Immature natural killer cell (primary cell): Measurements from ENCODE around the gene PGAM2. TPM values are rescaled to one million over a fixed set of nuclear protein-coding genes. Genes with fewer than 3 reads are reported as not detected.

Source experiments
- DNase-seq, 3 donors: peaks; one replicate each; pipeline ENCODE4 v3.0.0; 2022; ENCODE audit warnings: mixed read lengths in 1 of 3
- H3K27ac Mint-ChIP-seq, 6 donors: one replicate each; pipeline ENCODE4 v1.8.0; 2020; ENCODE audit warnings: mixed read lengths in 6 of 6, mild to moderate bottlenecking in 5 of 6, inconsistent platforms in 4 of 6, moderate library complexity in 3 of 6
- H3K27me3 Mint-ChIP-seq, 3 donors: one replicate each; pipeline ENCODE4 v1.8.0; 2020 to 2021; ENCODE audit warnings: low read depth in 3 of 3, mild to moderate bottlenecking in 3 of 3, mixed read lengths in 3 of 3, moderate library complexity in 3 of 3, inconsistent platforms in 1 of 3
- H3K36me3 Mint-ChIP-seq, 3 donors: one replicate each; pipeline ENCODE4 v1.8.0; 2020; ENCODE audit warnings: mixed read lengths in 3 of 3, inconsistent platforms in 2 of 3, mild to moderate bottlenecking in 2 of 3
- H3K4me1 Mint-ChIP-seq, 2 donors: one replicate each; pipeline ENCODE4 v1.8.0; 2020; ENCODE audit warnings: inconsistent platforms in 2 of 2, mild to moderate bottlenecking in 2 of 2, mixed read lengths in 2 of 2, moderate library complexity in 1 of 2
- H3K4me3 Mint-ChIP-seq, 5 donors: one replicate each; pipeline ENCODE4 v1.8.0; 2020; ENCODE audit warnings: mild to moderate bottlenecking in 5 of 5, mixed read lengths in 5 of 5, inconsistent platforms in 3 of 5, moderate library complexity in 3 of 5
- H3K9me3 Mint-ChIP-seq, 6 donors: one replicate each; pipeline ENCODE4 v1.8.0; 2020; ENCODE audit warnings: mild to moderate bottlenecking in 6 of 6, mixed read lengths in 6 of 6, inconsistent platforms in 4 of 6, moderate library complexity in 3 of 6
- polyA plus RNA-seq, 3 donors: library from polyadenylated mRNA; unstranded; fragments of 300-500 nt; fragmentation: Illumina TruSeq; gene quantifications; one replicate each; pipeline ENCODE4 v1.2.3, GENCODE V29; 2021

PGAM2 gene
- polyA plus RNA-seq, 3 donors from 2014 or later = not detected

- Mint-ChIP-seq H3K27me3 (peaks cover 0 to 11% (median 4%) of the 10 kb centered on the region in 3 donors), H3K27ac (no peak overlapping the region), H3K9me3 (no peaks in the 10 kb centered on the region), H3K4me1 (peaks cover 0 to 12% of the 10 kb centered on the region in 2 donors), H3K36me3 (no peaks in the 10 kb centered on the region), H3K4me3 (no peak overlapping the region)
- DNase-seq = no peak
Observed at GRCh38 chr7:44107116-44107960, 42.0 kb upstream of the PGAM2 start.

GRCh38 chr7:44106311-44107065 is 41.1 kb upstream of the PGAM2 start:
- DNase-seq = no peak
- Mint-ChIP-seq H3K4me1 (peaks cover 0 to 12% of the 10 kb centered on the region in 2 donors), H3K27ac (no peak overlapping the region), H3K36me3 (no peaks in the 10 kb centered on the region), H3K4me3 (peak overlapping the region in 1 of 5 donors; percentile 68), H3K9me3 (no peaks in the 10 kb centered on the region), H3K27me3 (peaks cover 0 to 11% (median 4%) of the 10 kb centered on the region in 3 donors)

GRCh38 chr7:44105832-44106231 is 40.5 kb upstream of the PGAM2 start:
- H3K36me3 Mint-ChIP-seq = no peaks in the 10 kb centered on the region
- H3K4me3 Mint-ChIP-seq = peak overlapping the region; percentile 51 to 70 (median 68)
- peak overlapping the region in 2 of 6 donors; percentile 40 to 76 for H3K27ac Mint-ChIP-seq
- H3K9me3 Mint-ChIP-seq = no peaks in the 10 kb centered on the region
- no peak for DNase-seq
- H3K4me1 Mint-ChIP-seq = peaks cover 0 to 12% of the 10 kb centered on the region in 2 donors
- peaks cover 0 to 11% (median 4%) of the 10 kb centered on the region in 3 donors for H3K27me3 Mint-ChIP-seq

- no peaks in the 10 kb centered on the region for H3K9me3 Mint-ChIP-seq
- DNase-seq = no peak
- peaks cover 0 to 11% (median 6%) of the 10 kb centered on the region in 3 donors for H3K27me3 Mint-ChIP-seq
- no peaks in the 10 kb centered on the region for H3K36me3 Mint-ChIP-seq
- H3K4me1 Mint-ChIP-seq = peaks cover 0 to 12% of the 10 kb centered on the region in 2 donors
- H3K4me3 Mint-ChIP-seq = peak overlapping the region; percentile 57 to 72 (median 69)
- no peak overlapping the region for H3K27ac Mint-ChIP-seq
Observed at GRCh38 chr7:44104860-44105771, 39.7 kb upstream of the PGAM2 start.

GRCh38 chr7:44103923-44104859 is 38.8 kb upstream of the PGAM2 start, which contains the start of gene AEBP1:
Gene AEBP1 (plus strand): TSS chr7:44104345. CDS start chr7:44104666, 321 bp downstream.
- Mint-ChIP-seq H3K36me3 (no peaks in the 10 kb centered on the region), H3K9me3 (no peaks in the 10 kb centered on the region), H3K4me1 (peaks cover 0 to 12% of the 10 kb centered on the region in 2 donors), H3K27me3 (peaks cover 0 to 11% (median 9%) of the 10 kb centered on the region in 3 donors), H3K27ac (peak within 1 kb of the TSS in 1 of 6 donors; percentile 40), H3K4me3 (peak within 1 kb of the TSS; percentile 61 to 73 (median 69))
- DNase-seq = peak; percentile 22 to 26 (median 25)

- no peak for DNase-seq
- Mint-ChIP-seq H3K27ac (peak overlapping the region in 1 of 6 donors; percentile 40), H3K36me3 (no peaks in the 10 kb centered on the region)
Observed at GRCh38 chr7:44103566-44103922, 38.2 kb upstream of the PGAM2 start.

GRCh38 chr7:44102846-44103565 is 37.6 kb upstream of the PGAM2 start:
- Mint-ChIP-seq H3K27me3 (peaks cover 0 to 11% (median 9%) of the 10 kb centered on the region in 3 donors), H3K4me1 (peaks cover 0 to 12% of the 10 kb centered on the region in 2 donors)

More at GRCh38 chr7:44103566-44103922, 38.2 kb upstream of the PGAM2 start:
- Mint-ChIP-seq H3K4me3 (peak overlapping the region; percentile 45 to 73 (median 61)), H3K4me1 (peaks cover 0 to 12% of the 10 kb centered on the region in 2 donors), H3K27me3 (peaks cover 0 to 11% (median 9%) of the 10 kb centered on the region in 3 donors), H3K9me3 (no peaks in the 10 kb centered on the region)

GRCh38 chr7:44101966-44102845 is 36.8 kb upstream of the PGAM2 start:
- Mint-ChIP-seq H3K27me3 (peaks cover 0 to 11% (median 9%) of the 10 kb centered on the region in 3 donors), H3K4me3 (peak overlapping the region in 4 of 5 donors; percentile 14 to 64 (median 18))

More at GRCh38 chr7:44102846-44103565, 37.6 kb upstream of the PGAM2 start:
- H3K36me3 Mint-ChIP-seq = no peaks in the 10 kb centered on the region
- no peak for DNase-seq
- peak overlapping the region; percentile 45 to 73 (median 61) for H3K4me3 Mint-ChIP-seq
- H3K9me3 Mint-ChIP-seq = no peaks in the 10 kb centered on the region
- H3K27ac Mint-ChIP-seq = peak overlapping the region in 1 of 6 donors; percentile 40

GRCh38 chr7:44101303-44101965 is 36.1 kb upstream of the PGAM2 start:
- no peak for DNase-seq
- Mint-ChIP-seq H3K36me3 (no peaks in the 10 kb centered on the region), H3K27me3 (peaks cover 0 to 11% (median 9%) of the 10 kb centered on the region in 3 donors), H3K4me3 (no peak overlapping the region), H3K4me1 (peaks cover 0 to 12% of the 10 kb centered on the region in 2 donors), H3K27ac (no peak overlapping the region), H3K9me3 (no peaks in the 10 kb centered on the region)

More at GRCh38 chr7:44101966-44102845, 36.8 kb upstream of the PGAM2 start:
- DNase-seq = no peak
- Mint-ChIP-seq H3K9me3 (no peaks in the 10 kb centered on the region), H3K27ac (no peak overlapping the region), H3K4me1 (peaks cover 0 to 12% of the 10 kb centered on the region in 2 donors), H3K36me3 (no peaks in the 10 kb centered on the region)

GRCh38 chr7:44100458-44101302 is 35.3 kb upstream of the PGAM2 start:
- Mint-ChIP-seq H3K27ac (no peak overlapping the region), H3K36me3 (no peaks in the 10 kb centered on the region), H3K27me3 (peaks cover 0 to 10% (median 7%) of the 10 kb centered on the region in 3 donors), H3K4me1 (peaks cover 0 to 10% of the 10 kb centered on the region in 2 donors), H3K9me3 (no peaks in the 10 kb centered on the region), H3K4me3 (no peak overlapping the region)
- DNase-seq = no peak
